Glomerular visceral epithelial cell (primary cell): ENCODE data around the gene GIPC2.
"Not testable (repeated sequence)": the region's sequence is repeated elsewhere in the genome, so short reads cannot be mapped to it uniquely, and the experiment has no call there.

Source experiments
- DNase-seq: peaks from one replicate; pipeline ENCODE4 v3.0.0-alpha.2; 2016; ENCODE audit errors: extremely low spot score

GIPC2 gene

GRCh38 chr1:78095593-78095992 is 49.8 kb downstream of the GIPC2 start:
- DNase-seq: peak; percentile 38

- DNase-seq: no peak
Observed at GRCh38 chr1:78096017-78096416, 50.3 kb downstream of the GIPC2 start.

- no peak for DNase-seq
Observed at GRCh38 chr1:78096976-78097375, 51.2 kb downstream of the GIPC2 start.

GRCh38 chr1:78101051-78101450 is 55.3 kb downstream of the GIPC2 start:
- no peak for DNase-seq

- peak; percentile 83 for DNase-seq
Observed at GRCh38 chr1:78101514-78101913, 55.7 kb downstream of the GIPC2 start.

GRCh38 chr1:78102082-78102481 is 56.3 kb downstream of the GIPC2 start:
- peak; percentile 43 for DNase-seq

- no peak for DNase-seq
Observed at GRCh38 chr1:78102916-78103315, 57.1 kb downstream of the GIPC2 start.

- no peak for DNase-seq
Observed at GRCh38 chr1:78104322-78104721, 58.6 kb downstream of the GIPC2 start.

GRCh38 chr1:78109659-78110058 is 63.9 kb downstream of the GIPC2 start:
- DNase-seq: not testable (repeated sequence)

GRCh38 chr1:78113156-78113916 is 67.6 kb downstream of the GIPC2 start:
- no peak for DNase-seq

GRCh38 chr1:78114034-78114956 is 68.5 kb downstream of the GIPC2 start:
- peak; percentile 80 for DNase-seq

- DNase-seq: not testable (repeated sequence)
Observed at GRCh38 chr1:78120485-78120884, 74.7 kb downstream of the GIPC2 start.

- no peak for DNase-seq
Observed at GRCh38 chr1:78121710-78122109, 75.9 kb downstream of the GIPC2 start.

GRCh38 chr1:78122389-78122788 is 76.6 kb downstream of the GIPC2 start:
- no peak for DNase-seq

- DNase-seq: no peak
Observed at GRCh38 chr1:78126506-78126905, 80.7 kb downstream of the GIPC2 start.

- no peak for DNase-seq
Observed at GRCh38 chr1:78132174-78132947, 86.6 kb downstream of the GIPC2 start.

- no peak for DNase-seq
Observed at GRCh38 chr1:78132948-78133322, 87.2 kb downstream of the GIPC2 start.

GRCh38 chr1:78136680-78137079 is 90.9 kb downstream of the GIPC2 start:
- DNase-seq: no peak

GRCh38 chr1:78141531-78142231 is 95.9 kb downstream of the GIPC2 start:
- no peak for DNase-seq

GRCh38 chr1:78142736-78143135 is 97.0 kb downstream of the GIPC2 start:
- no peak for DNase-seq

- no peak for DNase-seq
Observed at GRCh38 chr1:78143152-78143551, 97.4 kb downstream of the GIPC2 start.
